Immature natural killer cell (primary cell): ENCODE measurements around the gene CCDC92B. TPM values are rescaled to one million over a fixed set of nuclear protein-coding genes. Genes with fewer than 3 reads are reported as not detected.
"Not testable (repeated sequence)": the region's sequence is repeated elsewhere in the genome, so short reads cannot be mapped to it uniquely, and the experiment has no call there.

ENCODE experiments used
- DNase-seq, 3 donors: peaks; one replicate each; pipeline ENCODE4 v3.0.0; 2022; ENCODE audit warnings: mixed read lengths in 1 of 3
- H3K27ac Mint-ChIP-seq, 6 donors: one replicate each; pipeline ENCODE4 v1.8.0; 2020; ENCODE audit warnings: mixed read lengths in 6 of 6, mild to moderate bottlenecking in 5 of 6, inconsistent platforms in 4 of 6, moderate library complexity in 3 of 6
- H3K27me3 Mint-ChIP-seq, 3 donors: one replicate each; pipeline ENCODE4 v1.8.0; 2020 to 2021; ENCODE audit warnings: low read depth in 3 of 3, mild to moderate bottlenecking in 3 of 3, mixed read lengths in 3 of 3, moderate library complexity in 3 of 3, inconsistent platforms in 1 of 3
- H3K36me3 Mint-ChIP-seq, 3 donors: one replicate each; pipeline ENCODE4 v1.8.0; 2020; ENCODE audit warnings: mixed read lengths in 3 of 3, inconsistent platforms in 2 of 3, mild to moderate bottlenecking in 2 of 3
- H3K4me1 Mint-ChIP-seq, 2 donors: one replicate each; pipeline ENCODE4 v1.8.0; 2020; ENCODE audit warnings: inconsistent platforms in 2 of 2, mild to moderate bottlenecking in 2 of 2, mixed read lengths in 2 of 2, moderate library complexity in 1 of 2
- H3K4me3 Mint-ChIP-seq, 5 donors: one replicate each; pipeline ENCODE4 v1.8.0; 2020; ENCODE audit warnings: mild to moderate bottlenecking in 5 of 5, mixed read lengths in 5 of 5, inconsistent platforms in 3 of 5, moderate library complexity in 3 of 5
- H3K9me3 Mint-ChIP-seq, 6 donors: one replicate each; pipeline ENCODE4 v1.8.0; 2020; ENCODE audit warnings: mild to moderate bottlenecking in 6 of 6, mixed read lengths in 6 of 6, inconsistent platforms in 4 of 6, moderate library complexity in 3 of 6
- polyA plus RNA-seq, 3 donors: library from polyadenylated mRNA; unstranded; fragments of 300-500 nt; fragmentation: Illumina TruSeq; gene quantifications; one replicate each; pipeline ENCODE4 v1.2.3, GENCODE V29; 2021

The CCDC92B gene
- polyA plus RNA-seq, 3 donors from 2014 or later, result not detected

- no peak for DNase-seq
- no peak overlapping the region for H3K4me3 Mint-ChIP-seq
- no peaks in the 10 kb centered on the region for H3K9me3 Mint-ChIP-seq
- H3K27me3 Mint-ChIP-seq, result peaks cover 0 to 10% (median 3%) of the 10 kb centered on the region in 3 donors
- H3K36me3 Mint-ChIP-seq, result peaks cover 25 to 33% (median 26%) of the 10 kb centered on the region in 3 donors
- peak overlapping the region in 2 of 6 donors; percentile 10 to 41 for H3K27ac Mint-ChIP-seq
- H3K4me1 Mint-ChIP-seq, result no peaks in the 10 kb centered on the region
Measured at GRCh38 chr17:2680961-2681360, 68.5 kb downstream of the CCDC92B start.

- H3K36me3 Mint-ChIP-seq, result peaks cover 29 to 37% (median 30%) of the 10 kb centered on the region in 3 donors
- not testable (repeated sequence) for H3K9me3 Mint-ChIP-seq, DNase-seq, H3K4me3 Mint-ChIP-seq, H3K4me1 Mint-ChIP-seq
- H3K27ac Mint-ChIP-seq, result peak overlapping the region in 2 of 6 donors; percentile 0 to 16
- peaks cover 0 to 10% (median 3%) of the 10 kb centered on the region in 3 donors for H3K27me3 Mint-ChIP-seq
Measured at GRCh38 chr17:2679247-2679646, 70.2 kb downstream of the CCDC92B start.

Other genes starting within 250 kb of the CCDC92B start
- 10 to 100 TPM in 2 of 3 donors, 1 to 10 TPM in 1; 7.9 to 23.8 (median 11.8) TPM for gene METTL16, start 237.8 kb downstream of the CCDC92B start, polyA plus RNA-seq
- 10 to 100 TPM in 1 of 3 donors, 1 to 10 TPM in 2; 6.5 to 14.0 (median 8.7) TPM for gene PAFAH1B1, start 156.0 kb downstream of the CCDC92B start, polyA plus RNA-seq
- gene CLUH, start 37.9 kb downstream of the CCDC92B start, polyA plus RNA-seq, result 10 to 100 TPM in 1 of 3 donors, 1 to 10 TPM in 2; 4.6 to 11.6 (median 7.4) TPM
- 10 to 100 TPM in 1 of 3 donors, 1 to 10 TPM in 2; 2.5 to 28.9 (median 6.4) TPM for gene RAP1GAP2, start 46.8 kb upstream of the CCDC92B start, polyA plus RNA-seq